IMR-90 (cell line): ENCODE data around the gene NUFIP1. TPM values are rescaled to one million over a fixed set of nuclear protein-coding genes. Genes with fewer than 3 reads are reported as not detected.
A peak's percentile ranks its signal among the peaks of the same experiment; 100 is the strongest.

Experiments used
- ATAC-seq: fragments of 200-7000 bp; cut with Tn5 transposase; 2 replicates; pipeline ENCODE4 v1.9.1; 2020; ENCODE audit warnings: low read depth, mild to moderate bottlenecking, moderate library complexity
- BruUV-seq: library from RNA; stranded (reverse); fragments of 400-500 nt; replicated peaks from 2 replicates; lab custom pipeline; 2021; lab: Mats Ljungman, UMichigan
- CTCF ChIA-PET: fragments of 300-600 bp; formaldehyde crosslinking; extraction: SDS; loops from one replicate; lab custom pipeline; 2021; ENCODE audit warnings: antibody characterized with exemption; lab: Yijun Ruan, JAX
- POLR2A ChIA-PET: fragments of 300-600 bp; sonication (Branson Sonifier 250); formaldehyde crosslinking; loops from one replicate; lab custom pipeline; 2022; ENCODE audit warnings: antibody characterized with exemption; ENCODE audit not compliant: unreplicated experiment; lab: Charles Lee
- DNase-seq: peaks from one replicate; pipeline ENCODE4 v3.0.0; 2013
- H2AFZ ChIP-seq: replicated peaks from 2 replicates; pipeline ENCODE3; 2013; ENCODE audit warnings: low read length, mild to moderate bottlenecking; ENCODE audit not compliant: poor library complexity
- H2AK5ac ChIP-seq: 2 replicates; pipeline ENCODE4 v1.6.1; 2013; ENCODE audit warnings: low read depth, low read length, inconsistent platforms
- H2AK9ac ChIP-seq: replicated peaks from 2 replicates; pipeline ENCODE3; 2013; ENCODE audit warnings: mild to moderate bottlenecking, low read depth, low read length, moderate library complexity; ENCODE audit not compliant: poor library complexity
- H2BK120ac ChIP-seq: 2 replicates; pipeline ENCODE4 v1.6.1; 2013; ENCODE audit warnings: low read depth, low read length, inconsistent platforms
- H2BK15ac ChIP-seq: 3 replicates; pipeline ENCODE4 v1.6.1; 2013; ENCODE audit warnings: low read depth, low read length, inconsistent platforms
- H2BK20ac ChIP-seq: 2 replicates; pipeline ENCODE4 v1.6.1; 2013; ENCODE audit warnings: low read depth, mild to moderate bottlenecking, inconsistent platforms, low read length, moderate library complexity
- H2BK5ac ChIP-seq: 2 replicates; pipeline ENCODE4 v1.6.1; 2013; ENCODE audit warnings: mild to moderate bottlenecking, low read depth, low read length, inconsistent platforms; ENCODE audit not compliant: poor library complexity, severe bottlenecking
- H3K14ac ChIP-seq: replicated peaks from 2 replicates; pipeline ENCODE4 v1.6.1; 2013; ENCODE audit warnings: low read depth, low read length, inconsistent platforms
- H3K18ac ChIP-seq: 2 replicates; pipeline ENCODE4 v1.6.1; 2013; ENCODE audit warnings: low read depth, low read length, control low read depth
- H3K23ac ChIP-seq: 2 replicates; pipeline ENCODE4 v1.6.1; 2013; ENCODE audit warnings: low read depth, low read length, inconsistent platforms
- H3K27ac ChIP-seq: 2 replicates; pipeline ENCODE4 v1.5.1; 2013; ENCODE audit warnings: mild to moderate bottlenecking, control low read depth, low read length; ENCODE audit not compliant: insufficient read depth
- H3K27me3 ChIP-seq: 2 replicates; pipeline ENCODE4 v1.6.1; 2013; ENCODE audit warnings: low read length; ENCODE audit not compliant: control insufficient read depth, insufficient read depth
- H3K36me3 ChIP-seq: 2 replicates; pipeline ENCODE4 v1.6.1; 2013; ENCODE audit warnings: low read length, mixed read lengths; ENCODE audit not compliant: control insufficient read depth, insufficient read depth
- H3K4ac ChIP-seq: 2 replicates; pipeline ENCODE4 v1.6.1; 2013; ENCODE audit warnings: low read depth, low read length, inconsistent platforms
- H3K4me1 ChIP-seq: 2 replicates; pipeline ENCODE4 v1.6.1; 2013; ENCODE audit warnings: low read length, mixed read lengths; ENCODE audit not compliant: control insufficient read depth, insufficient read depth
- H3K4me2 ChIP-seq: 2 replicates; pipeline ENCODE4 v1.6.1; 2013; ENCODE audit warnings: low read depth, mild to moderate bottlenecking, control low read depth, low read length, moderate library complexity
- H3K4me3 ChIP-seq: 2 replicates; pipeline ENCODE4 v1.5.1; 2013; ENCODE audit warnings: low read depth, mild to moderate bottlenecking, control low read depth, low read length, moderate library complexity; ENCODE audit not compliant: insufficient read depth
- H3K56ac ChIP-seq: 2 replicates; pipeline ENCODE4 v1.6.1; 2013; ENCODE audit warnings: low read length, inconsistent platforms; ENCODE audit not compliant: insufficient read depth; ENCODE audit errors: extremely low read depth
- H3K79me1 ChIP-seq, 2 experiments: 2 replicates each; pipeline ENCODE4 v1.6.1; 2013; ENCODE audit warnings: low read length in 2 of 2, inconsistent platforms in 1 of 2, low read depth in 1 of 2
- H3K9ac ChIP-seq: 2 replicates; pipeline ENCODE4 v1.6.1; 2013; ENCODE audit warnings: low read depth, low read length, control low read depth
- H3K9me1 ChIP-seq: 2 replicates; pipeline ENCODE4 v1.6.1; 2013; ENCODE audit warnings: low read length, inconsistent platforms; ENCODE audit not compliant: insufficient read depth
- H3K9me3 ChIP-seq: 2 replicates; pipeline ENCODE4 v1.6.1; 2013; ENCODE audit warnings: low read length; ENCODE audit not compliant: control insufficient read depth, insufficient read depth
- H4K20me1 ChIP-seq: 2 replicates; pipeline ENCODE4 v1.6.1; 2013; ENCODE audit warnings: low read length, inconsistent platforms; ENCODE audit not compliant: insufficient read depth
- H4K5ac ChIP-seq: 2 replicates; pipeline ENCODE4 v1.6.1; 2013; ENCODE audit warnings: mild to moderate bottlenecking, low read depth, low read length, control low read depth
- H4K8ac ChIP-seq, 2 experiments: 2 replicates each; pipeline ENCODE4 v1.6.1; 2013; ENCODE audit warnings: low read depth in 2 of 2, low read length in 2 of 2, control low read depth in 1 of 2, inconsistent platforms in 1 of 2
- H4K91ac ChIP-seq: 2 replicates; pipeline ENCODE4 v1.6.1; 2013; ENCODE audit warnings: low read depth, low read length, inconsistent platforms; ENCODE audit not compliant: insufficient read depth
- CTCF ChIP-seq: conservative IDR thresholded peaks from 2 replicates; pipeline ENCODE4 v1.5.1; 2012; ENCODE audit warnings: mild to moderate bottlenecking, low read depth, low read length, improper control_type of control experiment
- ELK1 ChIP-seq: fragments of 150-350 bp; IDR thresholded peaks from 2 replicates; pipeline ENCODE4 v1.6.1; 2016; ENCODE audit warnings: low read depth, mild to moderate bottlenecking, low read length, moderate library complexity, borderline replicate concordance
- MAFK ChIP-seq: IDR thresholded peaks from 2 replicates; pipeline ENCODE4 v1.6.1; 2012; ENCODE audit warnings: low read depth, low read length, improper control_type of control experiment
- RAD21 ChIP-seq: IDR thresholded peaks from 2 replicates; pipeline ENCODE4 v1.6.1; 2012; ENCODE audit warnings: low read length, improper control_type of control experiment
- SMC3 ChIP-seq: fragments of 150-350 bp; IDR thresholded peaks from 2 replicates; pipeline ENCODE4 v1.6.1; 2016; ENCODE audit warnings: low read depth, mild to moderate bottlenecking, antibody characterized with exemption, low read length, moderate library complexity
- WGBS, 2 experiments: methylation state at CpG; one replicate each; pipeline versions ENCODE4 v1.1.5 to v1.1.7; 2013; ENCODE audit warnings: missing lambda C conversion rate in 2 of 2; ENCODE audit not compliant: insufficient read length in 1 of 2; ENCODE audit errors: extremely low coverage in 2 of 2; 5-methylcytosine and 5-hydroxymethylcytosine counted together
- dilution Hi-C: fragments of 300-500 bp; cut with HindIII; formaldehyde crosslinking; loops from one replicate; pipeline ENCODE4 v1.14.3; 2018; ENCODE audit warnings: low sequenced_read_pairs; ENCODE audit not compliant: unreplicated experiment
- in situ Hi-C: fragments of 300-500 bp; cut with MboI; formaldehyde crosslinking; loops from 3 replicates; pipeline ENCODE4 v1.14.3; 2019; ENCODE audit warnings: low sequenced_read_pairs, inconsistent platforms, mixed read lengths
- intact Hi-C: fragments of 100-400 bp; cut with micrococcal nuclease; formaldehyde crosslinking; loops from 2 replicates; pipeline ENCODE4 v1.10.0; 2022
- polyA plus RNA-seq, 3 experiments: library from polyadenylated mRNA; depleted of rRNA; stranded (reverse); fragments of >200 nt; gene quantifications; 2 replicates each; pipeline ENCODE4 v1.2.3, GENCODE V29; 2012; ENCODE audit warnings: low replicate concordance in 1 of 3
- total RNA-seq: library from RNA; depleted of rRNA; stranded (reverse); fragments of >200 nt; gene quantifications from 2 replicates; pipeline ENCODE4 v1.2.3, GENCODE V29; 2012

The NUFIP1 gene
- total and polyA plus RNA-seq, 2 of the 4 experiments (the other 2 are of a cell fraction), result 1.4 to 2.3 TPM

- no peak overlapping the region for H4K91ac ChIP-seq
- no peak overlapping the region for H3K23ac ChIP-seq
- WGBS, 2 experiments, result no CpG with 5 or more reads among the region's 3 CpGs
- H3K9me1 ChIP-seq, result peaks cover 6% of the 10 kb centered on the region; the same call in 1 of the 2 replicates
- no peak overlapping the region for H3K4me3 ChIP-seq
- H2BK120ac ChIP-seq, result no peak overlapping the region
- no peak overlapping the region for H2AK5ac ChIP-seq
- no peak overlapping the region for H3K14ac ChIP-seq
- H2BK5ac ChIP-seq, result peak overlapping the region; percentile 67
- no peak overlapping the region for H2AFZ ChIP-seq
- POLR2A ChIA-PET, result no interaction called here
- CTCF ChIA-PET, result interaction anchor here (0.6 to 1.0 kb wide), 4 partner anchors 74 to 506 kb away, joined by 3 to 5 read pairs (median 4); no protein-coding TSS in a partner anchor
- no peak overlapping the region for H2AK9ac ChIP-seq
- no peaks in the 10 kb centered on the region for H3K9me3 ChIP-seq
- H3K56ac ChIP-seq, result no peak overlapping the region
- no peak overlapping the region for H2BK20ac ChIP-seq
- intact Hi-C loops, result loop anchor here (1.0 to 10.0 kb wide), 4 partner anchors 152 to 921 kb away; partner anchors contain the start of genes GTF2F2 and TSC22D1
- no peak overlapping the region for H3K9ac ChIP-seq
- H3K27ac ChIP-seq, result peak overlapping the region; percentile 15; the same call in 1 of the 2 replicates
- 0 out of 2 replicates have a peak overlapping the region, but pooled peaks have one; percentile 2 for H3K4me2 ChIP-seq
- H3K4me1 ChIP-seq, result peaks cover 9% of the 10 kb centered on the region
- no peak overlapping the region for H3K4ac ChIP-seq
- H4K8ac ChIP-seq, result no peak overlapping the region
- H4K20me1 ChIP-seq, result no peaks in the 10 kb centered on the region
- peaks cover 8 to 29% of the 10 kb centered on the region in 2 experiments; a peak in 3 of 4 replicates for H3K79me1 ChIP-seq
- in situ Hi-C loops, result no loop called here
- H4K5ac ChIP-seq, result no peak overlapping the region
- DNase-seq (peak; percentile 38), ATAC-seq (peak; percentile 55)
- peaks cover 14% of the 10 kb centered on the region for H3K36me3 ChIP-seq
- no peak overlapping the region for H3K18ac ChIP-seq
- H3K27me3 ChIP-seq, result no peaks in the 10 kb centered on the region
- TF ChIP-seq ELK1 (no peak), SMC3 (peak; percentile 38), CTCF (peak; percentile 57), MAFK (no peak), RAD21 (peak; percentile 46)
- H2BK15ac ChIP-seq, result no peak overlapping the region
- dilution Hi-C loops, result no loop called here
- BruUV-seq, result no TSS peak
Observed at GRCh38 chr13:44972956-44973581, 16.2 kb downstream of the NUFIP1 start.
